Measurements from ENCODE around the gene CAPS.
A peak's percentile ranks its signal among the peaks of the same experiment; 100 is the strongest.

The CAPS gene

DNA sequence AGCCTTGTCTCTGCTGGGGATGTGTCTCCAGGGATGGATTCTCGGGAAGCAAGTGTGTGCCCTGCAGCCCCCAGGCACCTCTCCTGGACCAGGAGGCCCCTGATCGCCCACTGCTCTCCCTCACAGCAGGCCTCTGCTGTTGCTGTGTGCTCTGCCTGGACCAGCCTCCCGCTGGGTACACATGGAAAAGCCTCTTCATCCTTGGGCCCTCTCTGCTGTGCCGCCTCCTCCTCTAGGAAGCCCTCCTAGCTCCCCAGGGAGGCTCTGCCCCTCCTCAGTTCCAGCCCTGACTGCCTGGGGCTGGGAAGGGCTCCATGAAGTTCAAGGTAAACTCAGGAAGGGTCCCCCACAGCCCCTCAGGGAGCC lies 22.5 kb upstream of the CAPS start:
- intact Hi-C loops (cut with DNase I; ENCODE audit: low total_unique reads) = no loop called here
- TF ChIP-seq, protein P1, sequence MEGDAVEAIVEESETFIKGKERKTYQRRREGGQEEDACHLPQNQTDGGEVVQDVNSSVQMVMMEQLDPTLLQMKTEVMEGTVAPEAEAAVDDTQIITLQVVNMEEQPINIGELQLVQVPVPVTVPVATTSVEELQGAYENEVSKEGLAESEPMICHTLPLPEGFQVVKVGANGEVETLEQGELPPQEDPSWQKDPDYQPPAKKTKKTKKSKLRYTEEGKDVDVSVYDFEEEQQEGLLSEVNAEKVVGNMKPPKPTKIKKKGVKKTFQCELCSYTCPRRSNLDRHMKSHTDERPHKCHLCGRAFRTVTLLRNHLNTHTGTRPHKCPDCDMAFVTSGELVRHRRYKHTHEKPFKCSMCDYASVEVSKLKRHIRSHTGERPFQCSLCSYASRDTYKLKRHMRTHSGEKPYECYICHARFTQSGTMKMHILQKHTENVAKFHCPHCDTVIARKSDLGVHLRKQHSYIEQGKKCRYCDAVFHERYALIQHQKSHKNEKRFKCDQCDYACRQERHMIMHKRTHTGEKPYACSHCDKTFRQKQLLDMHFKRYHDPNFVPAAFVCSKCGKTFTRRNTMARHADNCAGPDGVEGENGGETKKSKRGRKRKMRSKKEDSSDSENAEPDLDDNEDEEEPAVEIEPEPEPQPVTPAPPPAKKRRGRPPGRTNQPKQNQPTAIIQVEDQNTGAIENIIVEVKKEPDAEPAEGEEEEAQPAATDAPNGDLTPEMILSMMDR (IDR thresholded peaks at IDR 0.05) = no peak
- DNase-seq = no peak
- no peak overlapping the region for H3K4me3 ChIP-seq
- peaks cover 0 to 44% of the 10 kb centered on the region in 2 donors for H3K27me3 ChIP-seq
- no peak overlapping the region for H3K27ac ChIP-seq
- H3K9me3 ChIP-seq = no peaks in the 10 kb centered on the region
- peaks cover 0 to 32% (median 22%) of the 10 kb centered on the region in 4 donors for H3K4me1 ChIP-seq
- peaks cover 11 to 23% (median 18%) of the 10 kb centered on the region in 3 donors for H3K36me3 ChIP-seq

- intact Hi-C loops (cut with DNase I; ENCODE audit: low total_unique reads) = no loop called here
- Histone ChIP-seq H3K36me3 (peaks cover 15 to 29% (median 24%) of the 10 kb centered on the region in 3 donors), H3K4me3 (no peak overlapping the region), H3K27ac (no peak overlapping the region), H3K4me1 (peaks cover 0 to 32% (median 22%) of the 10 kb centered on the region in 4 donors), H3K9me3 (no peaks in the 10 kb centered on the region), H3K27me3 (peaks cover 0 to 38% of the 10 kb centered on the region in 2 donors)
- no peak for DNase-seq
- TF ChIP-seq, protein P1 (IDR thresholded peaks at IDR 0.05) = peak; percentile 45
Observed at GRCh38 chr19:5891938-5892771, 21.9 kb upstream of the CAPS start.

DNA sequence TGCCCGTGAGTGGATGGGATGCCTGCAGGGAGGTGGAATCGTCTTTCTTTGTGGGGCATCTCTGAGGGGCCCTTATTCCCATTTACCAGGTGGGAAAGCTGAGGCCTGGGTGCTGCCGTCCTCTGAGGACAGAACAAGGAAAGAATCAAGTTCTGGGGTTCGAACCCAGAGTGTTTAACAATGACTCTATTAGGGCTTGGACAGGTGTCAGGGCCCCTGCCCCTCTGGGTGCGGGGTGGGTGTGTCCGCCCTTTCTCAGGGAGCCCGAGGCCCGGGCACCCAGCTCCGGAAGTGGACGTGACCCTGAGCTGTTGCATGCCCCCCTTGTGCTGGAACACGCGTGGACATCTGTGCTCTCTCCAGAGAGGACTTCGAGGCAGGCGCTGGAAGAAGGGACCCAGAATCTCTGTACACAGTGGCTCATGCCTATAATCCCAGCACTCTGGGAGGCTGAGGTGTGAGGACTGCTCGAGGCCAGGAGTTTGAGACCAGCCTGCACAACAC lies 21.2 kb upstream of the CAPS start:
- H3K27ac ChIP-seq = no peak overlapping the region
- TF ChIP-seq, protein P1 (IDR thresholded peaks at IDR 0.05) = no peak
- no peaks in the 10 kb centered on the region for H3K9me3 ChIP-seq
- peaks cover 0 to 39% (median 22%) of the 10 kb centered on the region in 4 donors for H3K4me1 ChIP-seq
- H3K36me3 ChIP-seq = peaks cover 15 to 32% (median 26%) of the 10 kb centered on the region in 3 donors
- H3K4me3 ChIP-seq = no peak overlapping the region
- intact Hi-C loops (cut with DNase I; ENCODE audit: low total_unique reads) = no loop called here
- peaks cover 0 to 38% of the 10 kb centered on the region in 2 donors for H3K27me3 ChIP-seq
- DNase-seq = no peak

DNA sequence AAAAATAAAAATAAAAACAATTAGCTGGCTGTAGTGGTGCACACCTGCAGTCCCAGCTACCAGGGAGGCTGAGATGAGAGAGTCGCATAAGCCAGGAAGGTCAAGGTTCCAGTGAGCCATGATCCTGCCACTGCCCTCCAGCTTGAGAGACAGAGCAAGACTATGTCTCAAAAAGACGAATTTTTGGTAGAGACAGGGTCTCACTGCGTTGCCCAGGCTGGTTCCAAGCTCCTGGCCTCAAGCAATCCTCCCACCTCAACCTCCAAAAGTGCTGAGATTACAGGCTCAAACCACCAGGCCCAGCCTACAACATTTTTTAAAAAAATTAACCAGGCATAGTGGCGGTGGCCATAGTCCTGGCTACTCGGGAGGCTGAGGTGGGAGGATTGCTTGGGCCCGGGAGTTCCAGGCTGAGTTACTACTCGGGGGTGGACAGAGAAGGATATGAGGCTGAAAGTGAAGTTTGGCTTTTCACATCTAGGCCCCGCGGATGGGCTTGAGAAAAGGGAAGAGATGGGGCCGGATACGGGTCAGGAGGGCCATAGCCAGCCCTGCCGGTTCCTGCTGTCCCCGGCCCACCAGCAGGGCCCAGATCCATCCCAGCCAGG lies 20.7 kb upstream of the CAPS start:
- H3K27ac ChIP-seq = no peak overlapping the region
- intact Hi-C loops (cut with DNase I; ENCODE audit: low total_unique reads) = no loop called here
- no peak for DNase-seq

DNA sequence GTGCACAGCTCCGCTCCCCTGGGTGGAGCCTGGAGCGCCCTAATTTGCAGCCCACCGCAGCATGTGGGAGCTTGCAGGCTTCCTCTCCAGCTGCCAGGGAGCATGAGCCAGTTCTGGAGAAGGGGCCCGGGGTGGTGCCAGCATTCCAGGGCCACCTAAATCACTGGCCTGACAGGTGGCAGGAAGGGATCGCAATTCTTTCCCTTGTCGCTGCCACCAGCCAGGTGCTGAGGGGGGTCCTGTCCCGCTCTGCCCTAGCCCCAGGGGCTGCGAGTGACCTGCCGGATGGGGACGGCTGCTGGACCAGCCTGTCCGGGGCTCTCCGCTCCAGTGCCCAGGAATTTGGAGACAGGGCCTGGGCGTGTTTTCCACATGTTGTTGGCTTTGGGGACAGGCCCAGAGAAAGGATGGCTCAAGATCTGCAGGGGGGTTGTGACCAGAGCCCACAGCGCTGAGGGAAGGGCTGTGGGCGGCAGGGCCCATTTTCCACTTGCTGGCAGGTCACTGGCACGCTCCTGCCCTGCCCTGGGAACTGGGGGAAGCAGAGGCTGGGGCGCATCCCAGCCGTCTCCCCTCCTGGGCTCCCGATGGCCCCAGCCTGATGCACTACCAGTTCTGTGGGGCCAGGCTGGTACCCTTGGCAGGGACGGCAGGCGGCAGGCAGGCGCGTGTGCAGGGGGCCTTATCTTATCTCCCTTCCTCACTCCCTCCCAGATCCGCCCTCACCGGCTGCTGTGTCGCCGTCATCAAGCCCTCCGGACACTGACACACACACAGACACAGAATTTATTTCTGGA lies 19.9 kb upstream of the CAPS start:
- Histone ChIP-seq H3K9me3 (no peaks in the 10 kb centered on the region), H3K27ac (peak overlapping the region in 1 of 2 donors; percentile 41), H3K36me3 (peaks cover 15 to 32% (median 26%) of the 10 kb centered on the region in 3 donors), H3K27me3 (peaks cover 0 to 38% of the 10 kb centered on the region in 2 donors), H3K4me3 (no peak overlapping the region), H3K4me1 (peaks cover 0 to 44% (median 22%) of the 10 kb centered on the region in 4 donors)
- TF ChIP-seq, protein P1 (IDR thresholded peaks at IDR 0.05) = no peak
- intact Hi-C loops (cut with DNase I; ENCODE audit: low total_unique reads) = no loop called here
- no peak for DNase-seq

More for the DNA sequence above, 20.7 kb upstream of the CAPS start:
- Histone ChIP-seq H3K4me1 (peaks cover 0 to 44% (median 22%) of the 10 kb centered on the region in 4 donors), H3K4me3 (no peak overlapping the region), H3K9me3 (no peaks in the 10 kb centered on the region), H3K27me3 (peaks cover 0 to 38% of the 10 kb centered on the region in 2 donors), H3K36me3 (peaks cover 15 to 32% (median 26%) of the 10 kb centered on the region in 3 donors)
- TF ChIP-seq, protein P1 (IDR thresholded peaks at IDR 0.05) = no peak

Measured in tibial artery (tissue), 4 donors.